ENCODE measurements around the gene UBE2G2.

UBE2G2 gene

GRCh38 chr21:44724196-44724595 lies 77.4 kb downstream of the UBE2G2 start:
- Mint-ChIP-seq H3K36me3 (no peaks in the 10 kb centered on the region), H3K4me1 (peaks cover 3% of the 10 kb centered on the region), H3K27me3 (peaks cover 31% of the 10 kb centered on the region), H3K27ac (no peak overlapping the region), H3K9me3 (no peaks in the 10 kb centered on the region), H3K4me3 (no peak overlapping the region)
- DNase-seq (ENCODE audit: low spot score in 2 of 2) (no peak), ATAC-seq (ENCODE audit: low read depth) (no peak)

GRCh38 chr21:44723177-44724131 lies 78.2 kb downstream of the UBE2G2 start:
- Mint-ChIP-seq H3K27ac (no peak overlapping the region), H3K4me3 (no peak overlapping the region), H3K27me3 (peaks cover 34% of the 10 kb centered on the region), H3K9me3 (no peaks in the 10 kb centered on the region), H3K4me1 (peaks cover 3% of the 10 kb centered on the region), H3K36me3 (no peaks in the 10 kb centered on the region)
- ATAC-seq (ENCODE audit: low read depth), result peak; percentile 26
- no peak for DNase-seq (ENCODE audit: low spot score in 2 of 2)

- peaks cover 36% of the 10 kb centered on the region for H3K27me3 Mint-ChIP-seq
- H3K36me3 Mint-ChIP-seq, result no peaks in the 10 kb centered on the region
- H3K4me1 Mint-ChIP-seq, result peaks cover 3% of the 10 kb centered on the region
- no peak overlapping the region for H3K27ac Mint-ChIP-seq
- H3K4me3 Mint-ChIP-seq, result no peak overlapping the region
- no peak for ATAC-seq (ENCODE audit: low read depth)
- no peaks in the 10 kb centered on the region for H3K9me3 Mint-ChIP-seq
- no peak for DNase-seq (ENCODE audit: low spot score in 2 of 2)
Measured at GRCh38 chr21:44722731-44723130, 78.9 kb downstream of the UBE2G2 start.

GRCh38 chr21:44720170-44720569 lies 81.5 kb downstream of the UBE2G2 start:
- no peak overlapping the region for H3K4me3 Mint-ChIP-seq
- no peak for DNase-seq (ENCODE audit: low spot score in 2 of 2)
- H3K36me3 Mint-ChIP-seq, result no peaks in the 10 kb centered on the region
- peaks cover 3% of the 10 kb centered on the region for H3K4me1 Mint-ChIP-seq
- no peak overlapping the region for H3K27ac Mint-ChIP-seq
- H3K9me3 Mint-ChIP-seq, result no peaks in the 10 kb centered on the region
- no peak for ATAC-seq (ENCODE audit: low read depth)
- H3K27me3 Mint-ChIP-seq, result peaks cover 27% of the 10 kb centered on the region

Measured in memory B cell (primary cell).